C4-2B (cell line): ENCODE measurements around the gene LRBA.

Experiments
- CTCF ChIP-seq: fragments of 450-650 bp; conservative IDR thresholded peaks from 2 replicates; pipeline ENCODE4 v1.5.1; 2017; ENCODE audit warnings: mild to moderate bottlenecking
- ZFX ChIP-seq: fragments of 450-650 bp; IDR thresholded peaks from 2 replicates; pipeline ENCODE4 v1.6.1; 2017

- TF ChIP-seq CTCF (no peak), ZFX (no peak)
Measured at GRCh38 chr4:150240011-150240410, 775.1 kb downstream of the LRBA start.
